ENCODE results near the gene ERP29. TPM values are rescaled to one million over a fixed set of nuclear protein-coding genes. Genes with fewer than 3 reads are reported as not detected.

Gene ERP29
- total RNA-seq, 1 donor from 2014 or later: 101 TPM

DNA sequence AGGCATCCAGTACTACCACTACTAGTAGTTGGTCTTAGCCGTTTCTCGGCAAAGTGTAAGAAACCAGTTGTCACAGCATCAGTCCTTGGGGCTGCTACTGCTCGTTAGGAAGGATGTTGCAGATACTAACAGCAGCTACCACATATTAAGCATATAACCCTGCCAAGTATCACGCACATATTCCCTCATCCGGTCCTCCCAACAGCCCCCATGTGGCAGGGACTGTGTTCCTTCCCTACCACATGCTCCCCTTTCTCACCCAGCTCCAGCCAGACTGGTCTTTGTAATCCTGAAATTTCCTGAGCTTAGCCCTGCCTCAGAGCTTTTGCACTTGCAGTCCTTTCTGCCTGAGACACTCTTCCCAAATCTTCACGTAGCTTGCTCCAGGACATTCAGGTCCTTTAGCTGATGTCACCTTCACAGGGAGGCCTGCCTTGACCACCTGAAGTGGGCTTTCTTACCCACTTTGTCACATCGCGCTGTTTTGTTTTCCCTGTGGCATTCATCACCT lies 7.8 kb downstream of the ERP29 start:
- H3K36me3 Mint-ChIP-seq (ENCODE audit: low read depth): peaks cover 21% of the 10 kb centered on the region
- H3K9me3 Mint-ChIP-seq: no peaks in the 10 kb centered on the region
- H3K27me3 Mint-ChIP-seq (ENCODE audit: low read depth): no peaks in the 10 kb centered on the region
- H3K4me3 Mint-ChIP-seq: no peak overlapping the region
- no peak for DNase-seq (ENCODE audit: low read depth, low spot score)
- H3K4me1 Mint-ChIP-seq: peaks cover 12% of the 10 kb centered on the region
- TF ChIP-seq, protein P1, sequence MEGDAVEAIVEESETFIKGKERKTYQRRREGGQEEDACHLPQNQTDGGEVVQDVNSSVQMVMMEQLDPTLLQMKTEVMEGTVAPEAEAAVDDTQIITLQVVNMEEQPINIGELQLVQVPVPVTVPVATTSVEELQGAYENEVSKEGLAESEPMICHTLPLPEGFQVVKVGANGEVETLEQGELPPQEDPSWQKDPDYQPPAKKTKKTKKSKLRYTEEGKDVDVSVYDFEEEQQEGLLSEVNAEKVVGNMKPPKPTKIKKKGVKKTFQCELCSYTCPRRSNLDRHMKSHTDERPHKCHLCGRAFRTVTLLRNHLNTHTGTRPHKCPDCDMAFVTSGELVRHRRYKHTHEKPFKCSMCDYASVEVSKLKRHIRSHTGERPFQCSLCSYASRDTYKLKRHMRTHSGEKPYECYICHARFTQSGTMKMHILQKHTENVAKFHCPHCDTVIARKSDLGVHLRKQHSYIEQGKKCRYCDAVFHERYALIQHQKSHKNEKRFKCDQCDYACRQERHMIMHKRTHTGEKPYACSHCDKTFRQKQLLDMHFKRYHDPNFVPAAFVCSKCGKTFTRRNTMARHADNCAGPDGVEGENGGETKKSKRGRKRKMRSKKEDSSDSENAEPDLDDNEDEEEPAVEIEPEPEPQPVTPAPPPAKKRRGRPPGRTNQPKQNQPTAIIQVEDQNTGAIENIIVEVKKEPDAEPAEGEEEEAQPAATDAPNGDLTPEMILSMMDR (conservative IDR thresholded peaks at IDR 0.05): no peak
- no peak overlapping the region for H3K27ac Mint-ChIP-seq (ENCODE audit: unreplicated experiment)

DNA sequence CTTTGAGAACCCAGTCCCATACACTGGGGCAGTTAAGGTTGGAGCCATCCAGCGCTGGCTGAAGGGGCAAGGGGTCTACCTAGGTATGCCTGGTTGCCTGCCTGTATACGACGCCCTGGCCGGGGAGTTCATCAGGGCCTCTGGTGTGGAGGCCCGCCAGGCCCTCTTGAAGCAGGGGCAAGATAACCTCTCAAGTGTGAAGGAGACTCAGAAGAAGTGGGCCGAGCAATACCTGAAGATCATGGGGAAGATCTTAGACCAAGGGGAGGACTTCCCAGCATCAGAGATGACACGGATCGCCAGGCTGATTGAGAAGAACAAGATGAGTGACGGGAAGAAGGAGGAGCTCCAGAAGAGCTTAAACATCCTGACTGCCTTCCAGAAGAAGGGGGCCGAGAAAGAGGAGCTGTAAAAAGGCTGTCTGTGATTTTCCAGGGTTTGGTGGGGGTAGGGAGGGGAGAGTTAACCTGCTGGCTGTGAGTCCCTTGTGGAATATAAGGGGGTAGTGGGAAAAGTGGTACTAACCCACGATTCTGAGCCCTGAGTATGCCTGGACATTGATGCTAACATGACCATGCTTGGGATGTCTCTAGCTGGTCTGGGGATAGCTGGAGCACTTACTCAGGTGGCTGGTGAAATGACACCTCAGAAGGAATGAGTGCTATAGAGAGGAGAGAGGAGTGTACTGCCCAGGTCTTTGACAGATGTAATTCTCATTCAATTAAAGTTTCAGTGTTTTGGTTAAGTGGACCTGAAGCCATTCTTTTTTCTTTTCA lies 9.2 kb downstream of the ERP29 start:
- H3K36me3 Mint-ChIP-seq (ENCODE audit: low read depth): peaks cover 17% of the 10 kb centered on the region
- H3K9me3 Mint-ChIP-seq: no peaks in the 10 kb centered on the region
- TF ChIP-seq, protein P1 (conservative IDR thresholded peaks at IDR 0.05): no peak
- no peak overlapping the region for H3K27ac Mint-ChIP-seq (ENCODE audit: unreplicated experiment)
- H3K4me1 Mint-ChIP-seq: peaks cover 7% of the 10 kb centered on the region
- no peak overlapping the region for H3K4me3 Mint-ChIP-seq
- no peaks in the 10 kb centered on the region for H3K27me3 Mint-ChIP-seq (ENCODE audit: low read depth)
- DNase-seq (ENCODE audit: low read depth, low spot score): no peak

DNA sequence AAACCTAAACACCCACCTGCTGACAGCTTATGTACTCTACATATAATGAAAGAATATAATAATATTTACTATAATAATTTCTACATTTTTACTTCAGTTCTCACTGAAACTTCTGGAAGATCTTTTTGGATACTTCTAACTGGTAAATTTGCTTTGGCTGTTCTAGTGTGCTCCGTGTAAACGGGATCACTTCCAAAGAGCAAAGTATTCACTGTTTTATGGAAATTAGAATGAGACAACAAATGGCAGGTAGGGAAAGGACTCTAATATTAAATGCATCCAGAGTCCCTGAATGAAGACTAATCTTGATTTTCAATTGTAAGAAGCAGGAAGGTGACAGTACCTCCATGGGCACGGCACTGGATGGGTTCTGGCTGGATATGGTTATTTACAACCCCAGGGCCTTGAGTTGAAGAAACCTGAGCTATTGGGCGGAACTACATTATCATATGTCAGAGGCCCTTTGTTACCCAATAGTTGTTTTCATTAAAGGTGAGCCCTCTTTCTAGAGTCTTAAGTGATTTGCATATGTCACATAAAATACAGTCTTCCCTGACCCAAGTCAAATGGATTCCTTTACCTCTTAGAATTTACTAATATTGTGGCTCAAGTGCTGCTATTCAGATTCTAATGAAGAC lies 10.7 kb downstream of the ERP29 start:
- H3K9me3 Mint-ChIP-seq: no peaks in the 10 kb centered on the region
- DNase-seq (ENCODE audit: low read depth, low spot score): no peak
- peaks cover 18% of the 10 kb centered on the region for H3K36me3 Mint-ChIP-seq (ENCODE audit: low read depth)
- no peaks in the 10 kb centered on the region for H3K27me3 Mint-ChIP-seq (ENCODE audit: low read depth)
- H3K4me1 Mint-ChIP-seq: peaks cover 7% of the 10 kb centered on the region
- no peak overlapping the region for H3K4me3 Mint-ChIP-seq
- no peak overlapping the region for H3K27ac Mint-ChIP-seq (ENCODE audit: unreplicated experiment)
- TF ChIP-seq, protein P1 (conservative IDR thresholded peaks at IDR 0.05): no peak

DNA sequence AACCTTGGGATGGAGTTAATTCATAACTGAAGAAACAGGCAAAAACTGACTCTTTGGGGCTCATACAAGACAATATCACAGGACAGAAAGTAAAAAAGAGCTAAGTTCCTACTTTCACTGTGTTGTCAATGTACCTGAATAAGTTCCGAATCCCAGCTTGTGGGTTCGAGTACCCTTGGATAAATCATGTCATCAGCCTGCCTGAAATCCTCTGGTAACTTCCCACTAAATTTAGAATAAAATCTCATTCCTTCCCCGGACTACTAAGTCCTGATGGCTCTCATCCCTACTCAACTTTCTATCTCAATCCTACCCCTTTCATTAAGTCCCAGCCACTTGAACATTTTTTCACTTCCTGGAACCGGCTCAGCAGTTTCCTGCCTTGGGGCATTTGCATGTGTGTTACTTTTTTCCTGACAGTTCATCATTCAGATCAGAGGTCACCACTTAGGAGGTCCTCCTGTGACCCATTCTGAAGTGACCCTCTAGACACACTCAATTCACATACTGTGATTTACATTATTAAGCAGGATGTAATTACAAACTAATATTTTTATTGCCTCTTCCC lies 12.7 kb downstream of the ERP29 start:
- DNase-seq (ENCODE audit: low read depth, low spot score): no peak
- H3K27me3 Mint-ChIP-seq (ENCODE audit: low read depth): no peaks in the 10 kb centered on the region
- no peaks in the 10 kb centered on the region for H3K9me3 Mint-ChIP-seq
- TF ChIP-seq, protein P1 (conservative IDR thresholded peaks at IDR 0.05): no peak
- H3K27ac Mint-ChIP-seq (ENCODE audit: unreplicated experiment): peak overlapping the region; percentile 72
- H3K4me3 Mint-ChIP-seq: no peak overlapping the region
- H3K4me1 Mint-ChIP-seq: peaks cover 7% of the 10 kb centered on the region
- peaks cover 25% of the 10 kb centered on the region for H3K36me3 Mint-ChIP-seq (ENCODE audit: low read depth)

DNA sequence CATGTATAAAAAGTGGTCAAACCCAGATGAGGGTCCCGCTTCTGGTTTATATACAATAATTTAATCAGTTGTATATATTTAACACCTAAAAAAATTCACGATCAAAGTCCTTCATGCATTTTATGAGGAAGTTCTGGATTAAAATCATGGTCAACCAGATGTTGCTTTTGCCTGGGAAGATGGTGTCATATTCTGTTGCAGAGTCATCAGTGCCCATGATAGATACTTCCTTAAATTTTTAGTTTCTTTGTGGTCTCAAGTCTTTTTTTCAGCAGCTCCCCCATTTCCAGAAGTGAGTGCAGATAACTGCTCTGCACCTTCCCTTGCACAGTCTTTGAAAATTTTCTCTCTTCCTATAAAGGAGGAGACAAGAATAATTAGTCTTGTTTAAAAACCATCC lies 16.1 kb downstream of the ERP29 start:
- no peak for DNase-seq (ENCODE audit: low read depth, low spot score)
- Mint-ChIP-seq H3K27ac (ENCODE audit: unreplicated experiment) (no peak overlapping the region), H3K27me3 (ENCODE audit: low read depth) (no peaks in the 10 kb centered on the region), H3K4me3 (no peak overlapping the region), H3K9me3 (no peaks in the 10 kb centered on the region), H3K4me1 (peaks cover 7% of the 10 kb centered on the region), H3K36me3 (ENCODE audit: low read depth) (peaks cover 24% of the 10 kb centered on the region)
- TF ChIP-seq, protein P1 (conservative IDR thresholded peaks at IDR 0.05): no peak

All from neural crest cell (in vitro differentiated cells).